Vagina (tissue), 2 donors: Measurements from ENCODE around the gene RTBDN.

ENCODE experiments used
- POLR2AphosphoS5 ChIP-seq, 2 donors: sonication (generic); formaldehyde crosslinking; IDR thresholded peaks; one replicate each; pipeline ENCODE4 v1.9.0; 2017; ENCODE audit warnings: antibody characterized with exemption in 2 of 2, mild to moderate bottlenecking in 2 of 2, low read depth in 1 of 2; ENCODE audit not compliant: insufficient read depth in 1 of 2
- TF ChIP-seq, protein P1 (sequence below), 3 experiments: fragments of 450-650 bp in 2 of 3; fragments of 200-600 bp in 1 of 3; sonication (generic) in 1 of 3; IDR thresholded peaks; one replicate each; pipeline ENCODE4 v1.5.1; 2017 to 2019; ENCODE audit warnings: antibody characterized with exemption in 3 of 3, mild to moderate bottlenecking in 2 of 3, moderate library complexity in 2 of 3

GRCh38 chr19:12868540-12869112, 34.2 kb upstream of the RTBDN start:
- no peak for TF ChIP-seq POLR2AphosphoS5 (IDR thresholded peaks at IDR 0.05; ENCODE audit: insufficient read depth in 1 of 2, low read depth in 1 of 2)
- TF ChIP-seq, protein P1, sequence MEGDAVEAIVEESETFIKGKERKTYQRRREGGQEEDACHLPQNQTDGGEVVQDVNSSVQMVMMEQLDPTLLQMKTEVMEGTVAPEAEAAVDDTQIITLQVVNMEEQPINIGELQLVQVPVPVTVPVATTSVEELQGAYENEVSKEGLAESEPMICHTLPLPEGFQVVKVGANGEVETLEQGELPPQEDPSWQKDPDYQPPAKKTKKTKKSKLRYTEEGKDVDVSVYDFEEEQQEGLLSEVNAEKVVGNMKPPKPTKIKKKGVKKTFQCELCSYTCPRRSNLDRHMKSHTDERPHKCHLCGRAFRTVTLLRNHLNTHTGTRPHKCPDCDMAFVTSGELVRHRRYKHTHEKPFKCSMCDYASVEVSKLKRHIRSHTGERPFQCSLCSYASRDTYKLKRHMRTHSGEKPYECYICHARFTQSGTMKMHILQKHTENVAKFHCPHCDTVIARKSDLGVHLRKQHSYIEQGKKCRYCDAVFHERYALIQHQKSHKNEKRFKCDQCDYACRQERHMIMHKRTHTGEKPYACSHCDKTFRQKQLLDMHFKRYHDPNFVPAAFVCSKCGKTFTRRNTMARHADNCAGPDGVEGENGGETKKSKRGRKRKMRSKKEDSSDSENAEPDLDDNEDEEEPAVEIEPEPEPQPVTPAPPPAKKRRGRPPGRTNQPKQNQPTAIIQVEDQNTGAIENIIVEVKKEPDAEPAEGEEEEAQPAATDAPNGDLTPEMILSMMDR (IDR thresholded peaks at IDR 0.05), result no peak
